Astrocyte (in vitro differentiated cells and primary cell): ENCODE results near the gene CPZ.

Source experiments
- EZH2 ChIP-seq: IDR thresholded peaks from 2 replicates; pipeline ENCODE4 v1.6.1; 2012; ENCODE audit warnings: mild to moderate bottlenecking, low read length, inconsistent platforms; ENCODE audit not compliant: insufficient read depth
- TF ChIP-seq, protein P1 (sequence below): IDR thresholded peaks from 2 replicates; pipeline ENCODE4 v1.5.1; 2011; ENCODE audit warnings: low read depth, mild to moderate bottlenecking, inconsistent platforms, low read length, moderate library complexity; ENCODE audit not compliant: insufficient read depth

DNA sequence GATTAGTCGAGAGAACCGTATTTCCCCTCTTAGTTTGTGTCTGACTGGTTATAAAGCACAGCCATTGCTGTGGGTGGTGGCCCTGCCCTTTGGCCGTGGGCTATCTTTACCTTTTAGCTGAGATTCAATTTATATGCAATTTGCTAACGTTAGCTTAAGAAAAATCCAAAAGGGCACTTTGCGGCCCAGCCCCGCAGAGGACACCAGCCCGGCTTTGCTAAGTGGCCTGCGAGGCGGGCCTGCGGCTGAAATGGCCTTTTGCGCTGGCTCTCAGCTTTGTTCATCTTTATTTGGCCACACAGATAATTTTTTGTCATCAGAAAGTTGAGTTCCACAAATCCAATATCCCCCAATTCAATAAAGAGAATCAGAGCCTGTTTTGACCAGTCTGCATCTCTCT lies 48.3 kb downstream of the CPZ start:
- TF ChIP-seq, protein P1, sequence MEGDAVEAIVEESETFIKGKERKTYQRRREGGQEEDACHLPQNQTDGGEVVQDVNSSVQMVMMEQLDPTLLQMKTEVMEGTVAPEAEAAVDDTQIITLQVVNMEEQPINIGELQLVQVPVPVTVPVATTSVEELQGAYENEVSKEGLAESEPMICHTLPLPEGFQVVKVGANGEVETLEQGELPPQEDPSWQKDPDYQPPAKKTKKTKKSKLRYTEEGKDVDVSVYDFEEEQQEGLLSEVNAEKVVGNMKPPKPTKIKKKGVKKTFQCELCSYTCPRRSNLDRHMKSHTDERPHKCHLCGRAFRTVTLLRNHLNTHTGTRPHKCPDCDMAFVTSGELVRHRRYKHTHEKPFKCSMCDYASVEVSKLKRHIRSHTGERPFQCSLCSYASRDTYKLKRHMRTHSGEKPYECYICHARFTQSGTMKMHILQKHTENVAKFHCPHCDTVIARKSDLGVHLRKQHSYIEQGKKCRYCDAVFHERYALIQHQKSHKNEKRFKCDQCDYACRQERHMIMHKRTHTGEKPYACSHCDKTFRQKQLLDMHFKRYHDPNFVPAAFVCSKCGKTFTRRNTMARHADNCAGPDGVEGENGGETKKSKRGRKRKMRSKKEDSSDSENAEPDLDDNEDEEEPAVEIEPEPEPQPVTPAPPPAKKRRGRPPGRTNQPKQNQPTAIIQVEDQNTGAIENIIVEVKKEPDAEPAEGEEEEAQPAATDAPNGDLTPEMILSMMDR, result no peak
- TF ChIP-seq EZH2, result no peak
